Measurements from ENCODE around the gene KLC3. TPM values are rescaled to one million over a fixed set of nuclear protein-coding genes. Genes with fewer than 3 reads are reported as not detected.
A peak's percentile ranks its signal among the peaks of the same experiment; 100 is the strongest.

The KLC3 gene
- total and polyA plus RNA-seq, 2 of the 8 experiments (the other 6 are each of a cell fraction or from before 2014, with no cell fraction given) = 1.3 to 2.8 TPM

- Histone ChIP-seq H2BK120ac (replicated peaks; ENCODE audit: low read depth, low read length) (no peak overlapping the region), H3K27ac (ENCODE audit: low read depth, low read length) (no peak overlapping the region), H3K14ac (ENCODE audit: insufficient read length) (no peak overlapping the region), H4K20me1 (replicated peaks in 1 of 2; ENCODE audit: control insufficient read depth in 1 of 2, insufficient read depth in 2 of 2, low read length in 2 of 2) (peaks cover 1 to 36% of the 10 kb centered on the region in 2 experiments), H3K27me3 (replicated peaks in 1 of 4; ENCODE audit: control insufficient read depth in 3 of 4, extremely low read depth in 1 of 4, insufficient read depth in 3 of 4, low read length in 3 of 4) (no peaks in the 10 kb centered on the region), H3K79me2 (ENCODE audit: control insufficient read depth in 1 of 2, insufficient read depth in 2 of 2, low read length in 2 of 2) (no peaks in the 10 kb centered on the region), H2BK20ac (ENCODE audit: low read length) (no peak overlapping the region), H3K23ac (ENCODE audit: insufficient read length) (no peak overlapping the region), H3K9me3 (ENCODE audit: insufficient read depth in 2 of 2, low read depth in 1 of 2, low read length in 1 of 2) (no peaks in the 10 kb centered on the region), H4K91ac (replicated peaks; ENCODE audit: insufficient read length, low read length) (no peak overlapping the region), H3K56ac (replicated peaks; ENCODE audit: insufficient read length, low read depth, low read length) (no peak overlapping the region), H2BK5ac (ENCODE audit: low read depth, low read length) (no peak overlapping the region), H2AFZ (ENCODE audit: low read length) (no peak overlapping the region), H2BK12ac (ENCODE audit: low read depth, low read length) (no peak overlapping the region), H3K4me3 (ENCODE audit: extremely low read depth in 1 of 4, insufficient read depth in 2 of 4, low read depth in 3 of 4, low read length in 4 of 4) (no peak overlapping the region), H3K4ac (replicated peaks; ENCODE audit: insufficient read length, low read depth, low read length) (no peak overlapping the region), H4K8ac (ENCODE audit: extremely low read depth, insufficient read depth, low read length) (peak overlapping the region; percentile 22; the same call in 1 of the 2 replicates), H3K23me2 (ENCODE audit: low read depth, low read length) (no peaks in the 10 kb centered on the region), H4K5ac (ENCODE audit: insufficient read length, low read depth, low read length) (no peak overlapping the region), H3K9ac (replicated peaks in 1 of 4; ENCODE audit: extremely low read depth in 1 of 4, low read depth in 3 of 4, low read length in 3 of 4) (no peak overlapping the region), H2BK15ac (ENCODE audit: low read length) (no peak overlapping the region), H3K4me1 (replicated peaks in 1 of 4; ENCODE audit: control insufficient read depth in 3 of 4, insufficient read depth in 4 of 4, low read length in 3 of 4) (peaks cover 0 to 8% (median 5%) of the 10 kb centered on the region in 4 experiments; a peak in 2 of 7 replicates), H3K18ac (ENCODE audit: extremely low read depth, low read length) (no peak overlapping the region), H2AK5ac (ENCODE audit: low read depth, low read length) (no peak overlapping the region), H3K36me3 (ENCODE audit: control insufficient read depth in 2 of 4, insufficient read depth in 4 of 4, low read length in 3 of 4) (peaks cover 20 to 68% (median 51%) of the 10 kb centered on the region in 4 experiments), H3K79me1 (ENCODE audit: low read depth, low read length) (peaks cover 2% of the 10 kb centered on the region; the same call in 1 of the 2 replicates), H3K4me2 (ENCODE audit: insufficient read depth in 1 of 2, low read depth in 2 of 2, low read length in 2 of 2) (no peak overlapping the region)
- DNase-seq (ENCODE audit: low read depth in 1 of 2, low spot score in 2 of 2) (no peak), FAIRE-seq (no peak)
- ChIA-PET CTCF (ENCODE audit: partially characterized antibody) (interaction anchor here (0.7 to 1.9 kb wide), 5 partner anchors 13 to 152 kb away, joined by 3 to 5 read pairs (median 4); no protein-coding TSS in a partner anchor), POLR2A (ENCODE audit: partially characterized antibody) (interaction anchor here (0.9 to 5.9 kb wide), 6 partner anchors 16 to 64 kb away, joined by 3 to 36 read pairs (median 4); partner anchors contain the start of gene ERCC2)
- TF ChIP-seq HDAC6 (IDR thresholded peaks at IDR 0.05; ENCODE audit: low read depth, low read length) = no peak
- TF ChIP-seq E2F6 (IDR thresholded peaks at IDR 0.05) = no peak
- no peak for TF ChIP-seq CTBP2 (IDR thresholded peaks at IDR 0.05; ENCODE audit: borderline replicate concordance, insufficient read depth, insufficient read length, low read length)
- no peak for TF ChIP-seq KDM1A (IDR thresholded peaks at IDR 0.05; ENCODE audit: borderline replicate concordance, low read length)
- TF ChIP-seq ZNF274 (IDR thresholded peaks at IDR 0.05; ENCODE audit: borderline replicate concordance, extremely low read depth, low read length) = no peak
- TF ChIP-seq NANOG (IDR thresholded peaks at IDR 0.05; ENCODE audit: insufficient read depth, low read depth, low read length, poor library complexity, severe bottlenecking) = no peak
- TF ChIP-seq POU5F1 (IDR thresholded peaks at IDR 0.05; ENCODE audit: low read depth, low read length) = no peak
- WGBS, 2 experiments (ENCODE audit: extremely low coverage in 1 of 2, insufficient coverage in 1 of 2, insufficient read length in 1 of 2, insufficient replicate concordance in 2 of 2, low coverage in 1 of 2, low lambda C conversion rate in 2 of 2, missing lambda C conversion rate in 1 of 2) = 95% methylated on average over 20 of the region's 20 CpGs; no CpG with 5 or more reads in 1 of the 2 experiments
Measured at GRCh38 chr19:45352471-45352870, 11.9 kb downstream of the KLC3 start.

Measured in H1 (cell line).